GM12878 (cell line): ENCODE results near the gene LRRC2.
"Not testable (repeated sequence)": the region's sequence is repeated elsewhere in the genome, so short reads cannot be mapped to it uniquely, and the experiment has no call there.

Experiments
- BCL3 ChIP-seq: IDR thresholded peaks from 2 replicates; pipeline ENCODE4 v1.6.1; 2011; ENCODE audit warnings: borderline replicate concordance, low read depth, mild to moderate bottlenecking, moderate library complexity, low read length; ENCODE audit not compliant: insufficient read depth, poor library complexity, severe bottlenecking
- CBX5 ChIP-seq: sonication (generic); IDR thresholded peaks from 2 replicates; pipeline ENCODE4 v1.6.1; 2016; ENCODE audit warnings: low read depth, moderate library complexity, mild to moderate bottlenecking, inconsistent platforms
- CTCF ChIP-seq, 3 experiments: IDR thresholded peaks in 2 of 3; conservative IDR thresholded peaks in 1 of 3; 2 replicates each; pipeline ENCODE4 v1.5.1; 2011; ENCODE audit warnings: low read depth in 3 of 3, low read length in 3 of 3, mild to moderate bottlenecking in 3 of 3, control low read depth in 2 of 3, moderate library complexity in 2 of 3, inconsistent platforms in 1 of 3, mixed read lengths in 1 of 3; ENCODE audit not compliant: control insufficient read depth in 2 of 3, insufficient read depth in 1 of 3; ENCODE audit errors: extremely low read depth in 1 of 3
- EP300 ChIP-seq, 2 experiments: fragments of 150-350 bp in 1 of 2; IDR thresholded peaks; 2 replicates each; pipeline ENCODE4 v1.6.1; 2011 to 2012; ENCODE audit warnings: low read depth in 2 of 2, low read length in 2 of 2, borderline replicate concordance in 1 of 2, improper control_type of control experiment in 1 of 2, inconsistent platforms in 1 of 2; ENCODE audit not compliant: control insufficient read depth in 1 of 2
- HDAC6 ChIP-seq: fragments of 200-600 bp; sonication (generic); IDR thresholded peaks from one replicate; pipeline ENCODE4 v1.8.0; 2017; ENCODE audit warnings: antibody characterized with exemption; ENCODE audit not compliant: unreplicated experiment
- KLF5 ChIP-seq: fragments of 450-650 bp; IDR thresholded peaks from 2 replicates; pipeline ENCODE4 v1.6.1; 2014; ENCODE audit warnings: mild to moderate bottlenecking; ENCODE audit not compliant: partially characterized antibody
- MTA3 ChIP-seq: IDR thresholded peaks from 2 replicates; pipeline ENCODE4 v1.6.1; 2012; ENCODE audit warnings: low read length, inconsistent platforms, borderline replicate concordance
- NRF1 ChIP-seq: conservative IDR thresholded peaks from 2 replicates; pipeline ENCODE4 v1.6.1; 2011; ENCODE audit warnings: mild to moderate bottlenecking, low read depth, low read length, improper control_type of control experiment
- POLR2A ChIP-seq: IDR thresholded peaks from 2 replicates; pipeline ENCODE4 v1.6.1; 2011; ENCODE audit warnings: low read depth, mild to moderate bottlenecking, low read length
- REST ChIP-seq: IDR thresholded peaks from 2 replicates; pipeline ENCODE4 v1.6.1; 2012; ENCODE audit warnings: mild to moderate bottlenecking, low read depth, low read length
- SREBF2 ChIP-seq: IDR thresholded peaks from 2 replicates; pipeline ENCODE4 v1.6.1; 2012; ENCODE audit warnings: mild to moderate bottlenecking, low read length
- TCF7 ChIP-seq: IDR thresholded peaks from 2 replicates; pipeline ENCODE4 v1.6.1; 2014; ENCODE audit warnings: antibody characterized with exemption, borderline replicate concordance

- TF ChIP-seq CTCF (IDR thresholded peaks at IDR 0.05 in 2 of 3, conservative IDR thresholded peaks at IDR 0.05 in 1 of 3; ENCODE audit: control insufficient read depth in 2 of 3, extremely low read depth in 1 of 3, insufficient read depth in 1 of 3, low read depth in 3 of 3, low read length in 3 of 3); NRF1; TCF7; CBX5; BCL3; KLF5; HDAC6; EP300 (IDR thresholded peaks at IDR 0.05; ENCODE audit: borderline replicate concordance in 1 of 2, control insufficient read depth in 1 of 2, low read depth in 2 of 2, low read length in 2 of 2); POLR2A; SREBF2; MTA3; REST: not testable (repeated sequence)
Measured at GRCh38 chr3:46577580-46578249, 11.6 kb upstream of the LRRC2 start.
